Measurements from ENCODE around the gene DPEP1.
A peak's percentile ranks its signal among the peaks of the same experiment; 100 is the strongest.
"Not testable (repeated sequence)": the region's sequence is repeated elsewhere in the genome, so short reads cannot be mapped to it uniquely, and the experiment has no call there.

The DPEP1 gene

GRCh38 chr16:89569506-89570341 is 43.7 kb upstream of the DPEP1 start:
- no peak for DNase-seq (ENCODE audit: low read depth)
- no peak overlapping the region for H3K4me3 ChIP-seq (ENCODE audit: low read depth, low read length)
- TF ChIP-seq CTCF (IDR thresholded peaks at IDR 0.05; ENCODE audit: insufficient read depth, low read depth, low read length, missing control alignments): no peak

GRCh38 chr16:89570342-89570923 is 43.0 kb upstream of the DPEP1 start:
- H3K4me3 ChIP-seq (ENCODE audit: low read depth, low read length): no peak overlapping the region
- DNase-seq (ENCODE audit: low read depth): no peak
- TF ChIP-seq CTCF (IDR thresholded peaks at IDR 0.05; ENCODE audit: insufficient read depth, low read depth, low read length, missing control alignments): no peak

- not testable (repeated sequence) for DNase-seq (ENCODE audit: low read depth); H3K4me3 ChIP-seq (ENCODE audit: low read depth, low read length)
Measured at GRCh38 chr16:89570983-89571598, 42.4 kb upstream of the DPEP1 start.

- TF ChIP-seq CTCF (IDR thresholded peaks at IDR 0.05; ENCODE audit: insufficient read depth, low read depth, low read length, missing control alignments): no peak
- no peak for DNase-seq (ENCODE audit: low read depth)
- no peak overlapping the region for H3K4me3 ChIP-seq (ENCODE audit: low read depth, low read length)
Measured at GRCh38 chr16:89571636-89572035, 41.8 kb upstream of the DPEP1 start.

- DNase-seq (ENCODE audit: low read depth): peak; percentile 44
Measured at GRCh38 chr16:89572073-89572484, 41.4 kb upstream of the DPEP1 start.

GRCh38 chr16:89572485-89573205 is 40.8 kb upstream of the DPEP1 start:
- DNase-seq (ENCODE audit: low read depth): no peak
- no peak overlapping the region for H3K4me3 ChIP-seq (ENCODE audit: low read depth, low read length)
- TF ChIP-seq CTCF (IDR thresholded peaks at IDR 0.05; ENCODE audit: insufficient read depth, low read depth, low read length, missing control alignments): no peak

More at GRCh38 chr16:89572073-89572484, 41.4 kb upstream of the DPEP1 start:
- H3K4me3 ChIP-seq (ENCODE audit: low read depth, low read length): no peak overlapping the region
- no peak for TF ChIP-seq CTCF (IDR thresholded peaks at IDR 0.05; ENCODE audit: insufficient read depth, low read depth, low read length, missing control alignments)
